Smooth muscle cell (in vitro differentiated cells): ENCODE measurements around the gene GBGT1. TPM values are rescaled to one million over a fixed set of nuclear protein-coding genes. Genes with fewer than 3 reads are reported as not detected.

Source experiments
- DNase-seq: peaks from one replicate; lab custom pipeline; 2025; ENCODE audit not compliant: unreplicated experiment; lab: John Stamatoyannopoulos, UW
- H2AFZ ChIP-seq: fragments of 200-600 bp; sonication (generic); 2 replicates; pipeline ENCODE4 v1.6.0; 2016; ENCODE audit warnings: antibody characterized with exemption, low read depth, mild to moderate bottlenecking
- H3F3A ChIP-seq: fragments of 200-600 bp; sonication (generic); 2 replicates; pipeline ENCODE4 v1.6.0; 2017; ENCODE audit warnings: antibody characterized with exemption, low read depth
- H3K27ac ChIP-seq: fragments of 200-600 bp; sonication (generic); 2 replicates; pipeline ENCODE4 v1.5.1; 2016; ENCODE audit warnings: low read depth, mild to moderate bottlenecking
- H3K27me3 ChIP-seq: fragments of 200-600 bp; sonication (generic); 2 replicates; pipeline ENCODE4 v1.6.1; 2016; ENCODE audit warnings: low read depth, mild to moderate bottlenecking
- H3K36me3 ChIP-seq: fragments of 200-600 bp; sonication (generic); 2 replicates; pipeline ENCODE4 v1.5.1; 2016; ENCODE audit warnings: low read depth
- H3K4me1 ChIP-seq: fragments of 200-600 bp; sonication (generic); 2 replicates; pipeline ENCODE4 v1.5.1; 2016; ENCODE audit warnings: low read depth
- H3K4me2 ChIP-seq: fragments of 200-600 bp; sonication (generic); 2 replicates; pipeline ENCODE4 v1.6.0; 2016; ENCODE audit warnings: mild to moderate bottlenecking
- H3K4me3 ChIP-seq: fragments of 200-600 bp; sonication (generic); 2 replicates; pipeline ENCODE4 v1.5.1; 2016; ENCODE audit warnings: mild to moderate bottlenecking
- H3K79me2 ChIP-seq: fragments of 200-600 bp; sonication (generic); 2 replicates; pipeline ENCODE4 v1.6.0; 2016; ENCODE audit warnings: low read depth, mild to moderate bottlenecking
- H3K9ac ChIP-seq: fragments of 200-600 bp; sonication (generic); 2 replicates; pipeline ENCODE4 v1.6.0; 2016; ENCODE audit warnings: low read depth
- H3K9me3 ChIP-seq: fragments of 200-600 bp; sonication (generic); replicated peaks from 2 replicates; pipeline ENCODE4 v1.5.1; 2016; ENCODE audit warnings: low read depth
- H4K20me1 ChIP-seq: fragments of 200-600 bp; sonication (generic); 2 replicates; pipeline ENCODE4 v1.6.0; 2016; ENCODE audit warnings: low read depth
- CTCF ChIP-seq: fragments of 200-600 bp; sonication (generic); IDR thresholded peaks from 2 replicates; pipeline ENCODE4 v1.5.1; 2017; ENCODE audit warnings: borderline replicate concordance, mild to moderate bottlenecking, antibody characterized with exemption; ENCODE audit not compliant: insufficient read depth, poor library complexity, severe bottlenecking
- WGBS: methylation state at CpG from one replicate; pipeline ENCODE4 v1.1.7; 2016; ENCODE audit warnings: low lambda C conversion rate; 5-methylcytosine and 5-hydroxymethylcytosine counted together
- polyA plus RNA-seq: library from polyadenylated mRNA; unstranded; fragments of >200 nt; fragmentation: Nextera tagmentation; extraction: Ambion mirVana; gene quantifications from 2 replicates; pipeline ENCODE4 v1.2.1, GENCODE V29; 2016
- total RNA-seq: library from RNA; depleted of rRNA; stranded (reverse); fragments of >200 nt; gene quantifications from 2 replicates; pipeline ENCODE4 v1.2.3, GENCODE V29; 2014

The GBGT1 gene
- total and polyA plus RNA-seq, 2 experiments from 2014 or later = 4.5 to 11.3 TPM

- Histone ChIP-seq H3K79me2 (no peaks in the 10 kb centered on the region), H3F3A (no peaks in the 10 kb centered on the region), H3K9me3 (no peaks in the 10 kb centered on the region), H3K4me1 (no peaks in the 10 kb centered on the region), H2AFZ (no peak overlapping the region), H3K36me3 (no peaks in the 10 kb centered on the region), H3K27me3 (no peaks in the 10 kb centered on the region), H4K20me1 (no peaks in the 10 kb centered on the region), H3K9ac (no peak overlapping the region), H3K4me3 (no peak overlapping the region), H3K4me2 (no peak overlapping the region), H3K27ac (no peak overlapping the region)
- DNase-seq = no peak
- no peak for TF ChIP-seq CTCF
- 92% methylated on average over 11 of the region's 11 CpGs for WGBS
Measured at GRCh38 chr9:133202145-133202513, 38.4 kb upstream of the GBGT1 start.

DNA sequence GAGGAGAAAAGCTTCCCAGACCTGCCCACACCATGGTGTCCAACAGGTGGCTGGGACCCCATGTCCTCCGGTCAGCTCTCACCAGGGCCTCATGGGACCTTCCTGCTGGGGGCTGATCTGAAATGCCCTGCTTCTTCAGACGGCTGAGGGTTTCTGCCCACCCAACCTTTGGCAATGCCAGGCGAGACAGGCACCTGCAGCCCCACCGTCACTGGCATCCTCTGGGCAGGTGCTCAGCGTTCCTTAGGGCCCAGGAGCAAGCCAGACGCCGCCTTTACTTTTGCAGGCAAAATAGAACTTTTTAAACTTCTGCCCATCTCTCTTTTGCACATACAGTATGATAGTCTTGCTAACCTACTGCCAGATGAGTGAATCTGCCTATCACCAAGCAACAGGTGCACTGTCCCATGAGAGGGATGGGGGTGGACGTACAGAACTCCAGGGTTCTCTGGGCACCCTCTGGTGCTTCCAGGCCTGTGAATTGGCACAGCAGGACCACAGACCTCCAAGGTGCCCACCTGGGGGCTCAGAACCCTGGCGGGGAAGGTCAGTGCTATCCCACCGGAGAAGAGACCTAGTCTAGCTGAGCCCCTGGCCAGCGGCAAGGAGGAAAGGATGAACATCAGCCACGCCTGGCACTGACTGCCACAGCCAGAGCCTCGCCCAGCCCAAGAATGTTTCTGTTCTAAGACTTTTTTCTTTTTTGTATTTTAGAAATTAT lies 37.9 kb upstream of the GBGT1 start:
- H3K4me1 ChIP-seq = no peaks in the 10 kb centered on the region
- no peaks in the 10 kb centered on the region for H3K36me3 ChIP-seq
- no peak overlapping the region for H3K9ac ChIP-seq
- no peak overlapping the region for H2AFZ ChIP-seq
- DNase-seq = no peak
- no peaks in the 10 kb centered on the region for H4K20me1 ChIP-seq
- no peaks in the 10 kb centered on the region for H3K9me3 ChIP-seq
- H3K27ac ChIP-seq = no peak overlapping the region
- H3K4me2 ChIP-seq = no peak overlapping the region
- no peak overlapping the region for H3K4me3 ChIP-seq
- H3K79me2 ChIP-seq = no peaks in the 10 kb centered on the region
- 85% methylated on average over 13 of the region's 13 CpGs for WGBS
- H3K27me3 ChIP-seq = no peaks in the 10 kb centered on the region
- no peak for TF ChIP-seq CTCF
- H3F3A ChIP-seq = no peaks in the 10 kb centered on the region

- WGBS = 93% methylated on average over 17 of the region's 17 CpGs
- Histone ChIP-seq H3K36me3 (no peaks in the 10 kb centered on the region), H4K20me1 (no peaks in the 10 kb centered on the region), H3K4me2 (no peak overlapping the region), H3K4me1 (no peaks in the 10 kb centered on the region), H3K27ac (no peak overlapping the region), H3K9me3 (no peaks in the 10 kb centered on the region), H3K9ac (no peak overlapping the region), H3F3A (no peaks in the 10 kb centered on the region), H2AFZ (no peak overlapping the region), H3K4me3 (no peak overlapping the region), H3K27me3 (no peaks in the 10 kb centered on the region), H3K79me2 (no peaks in the 10 kb centered on the region)
- DNase-seq = no peak
- no peak for TF ChIP-seq CTCF
Measured at GRCh38 chr9:133200631-133201030, 36.9 kb upstream of the GBGT1 start.
